HG02852 (cell line): ENCODE results near the gene MTG1.
"Not testable (repeated sequence)": the region's sequence is repeated elsewhere in the genome, so short reads cannot be mapped to it uniquely, and the experiment has no call there.

Experiments used
- ATAC-seq: cut with Tn5 transposase; IDR thresholded peaks from one replicate; pipeline ENCODE4 v1.9.1; 2021; ENCODE audit warnings: mild to moderate bottlenecking, moderate library complexity; ENCODE audit not compliant: unreplicated experiment

The MTG1 gene

DNA sequence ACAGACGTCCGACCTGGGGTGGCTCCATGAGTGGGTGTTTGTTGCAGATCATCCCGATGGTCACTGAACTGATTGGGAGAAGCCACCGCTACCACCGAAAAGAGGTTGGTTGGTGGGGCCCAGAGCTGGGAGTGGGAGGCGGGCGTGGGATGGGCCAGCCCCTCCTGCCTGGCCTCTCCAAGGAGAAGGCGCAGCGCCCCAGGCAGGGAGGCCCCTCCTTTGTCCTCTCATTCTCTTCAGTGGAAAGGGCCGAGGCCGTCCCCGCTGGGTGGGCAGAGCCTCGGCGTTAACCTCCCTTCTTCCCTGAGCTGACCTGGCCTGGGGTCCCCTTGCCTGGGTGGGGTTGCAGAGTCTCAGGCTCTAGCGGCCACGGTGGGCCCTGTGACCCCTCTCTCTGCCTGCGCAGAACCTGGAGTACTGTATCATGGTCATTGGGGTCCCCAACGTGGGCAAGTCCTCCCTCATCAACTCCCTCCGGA is 5.2 kb downstream of the MTG1 start:
- no peak for ATAC-seq

DNA sequence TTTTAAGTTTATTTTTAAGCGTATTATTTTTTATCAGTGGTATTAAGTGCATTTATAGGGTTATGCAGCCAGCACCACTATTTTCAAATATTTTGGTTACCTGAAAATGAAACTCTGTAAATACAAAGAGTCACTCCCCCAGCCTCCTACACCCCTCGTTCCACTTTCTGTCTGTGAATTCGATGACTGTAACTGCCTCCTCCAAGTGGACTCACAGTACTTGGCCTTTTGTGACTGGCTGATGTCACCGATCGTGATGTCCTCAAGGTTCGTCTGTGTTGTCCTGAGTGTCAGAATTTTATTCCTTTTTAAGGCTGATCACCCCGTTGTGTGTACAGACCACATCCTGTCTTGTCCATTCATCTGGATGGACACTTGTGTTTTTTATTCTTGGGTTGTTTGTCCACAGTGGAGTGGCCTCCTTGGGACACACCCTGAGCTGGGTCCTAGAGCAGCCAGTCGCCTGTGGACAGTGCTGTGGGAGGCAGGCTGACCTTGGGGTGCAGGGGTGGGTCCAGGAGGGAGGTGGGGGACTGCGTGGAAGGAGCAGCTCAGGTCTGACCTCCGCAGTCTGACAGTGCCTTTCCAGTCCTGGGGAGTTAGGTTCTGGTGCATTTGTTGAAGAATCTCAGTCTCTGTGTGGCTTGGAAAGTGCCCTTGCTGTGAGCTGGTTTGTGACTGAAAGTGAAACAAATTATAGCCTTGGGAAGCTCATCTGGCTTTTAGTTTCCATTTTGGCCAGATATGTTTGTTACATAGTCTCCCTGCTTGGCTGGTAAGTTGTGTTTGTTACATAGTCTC is 6.9 kb downstream of the MTG1 start:
- peak; percentile 80 for ATAC-seq

DNA sequence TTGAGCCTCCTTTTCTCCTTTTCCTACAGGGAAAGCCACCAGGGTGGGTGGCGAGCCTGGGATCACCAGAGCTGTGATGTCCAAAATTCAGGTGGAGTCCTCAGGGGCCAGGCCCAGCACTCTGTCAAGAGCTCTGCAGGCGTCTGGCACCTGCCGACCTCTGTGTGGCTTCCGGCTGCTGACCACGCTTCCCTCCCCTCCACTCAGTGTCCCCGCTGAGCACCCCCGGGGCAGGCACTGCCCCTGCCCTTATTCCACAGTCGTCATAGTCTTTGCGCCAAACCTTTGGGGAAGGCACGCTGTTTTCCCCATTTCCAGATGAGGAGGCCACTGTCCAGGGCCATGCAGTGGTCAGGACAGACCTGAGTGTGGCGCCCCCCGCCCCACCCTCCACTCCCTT is 7.5 kb downstream of the MTG1 start:
- no peak for ATAC-seq

DNA sequence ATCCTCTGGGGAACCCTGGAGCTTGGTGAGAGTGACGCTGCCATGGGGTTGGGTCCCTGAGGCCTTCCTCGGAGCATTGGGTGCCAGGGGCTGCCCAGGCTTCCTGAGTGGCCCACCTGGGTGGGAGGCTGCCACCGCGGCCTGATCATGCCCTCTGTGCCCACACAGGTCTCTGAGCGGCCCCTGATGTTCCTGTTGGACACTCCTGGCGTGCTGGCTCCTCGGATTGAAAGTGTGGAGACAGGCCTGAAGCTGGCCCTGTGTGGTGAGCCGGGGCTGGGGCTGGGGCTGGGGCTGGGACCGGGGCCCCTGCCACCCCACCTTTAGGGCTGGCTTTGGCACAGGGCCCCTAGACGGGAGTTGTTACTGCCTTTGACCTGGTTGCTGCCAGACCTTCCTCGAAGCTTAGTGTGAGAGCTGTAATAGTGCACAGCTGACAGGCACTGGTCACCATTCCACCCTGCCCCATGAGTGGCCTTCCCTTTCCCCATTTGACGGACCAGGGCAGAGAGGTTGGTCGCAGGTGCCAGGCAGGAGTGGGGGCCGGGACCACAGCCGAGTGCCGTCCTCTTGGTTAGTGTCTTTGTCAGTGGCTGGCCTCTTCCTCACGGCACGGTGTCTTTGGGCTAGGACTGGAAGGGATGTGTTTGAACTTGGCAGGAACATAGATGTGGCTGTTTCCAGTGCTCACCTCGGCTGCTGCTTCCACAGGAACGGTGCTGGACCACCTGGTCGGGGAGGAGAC is 8.2 kb downstream of the MTG1 start:
- ATAC-seq, result no peak

DNA sequence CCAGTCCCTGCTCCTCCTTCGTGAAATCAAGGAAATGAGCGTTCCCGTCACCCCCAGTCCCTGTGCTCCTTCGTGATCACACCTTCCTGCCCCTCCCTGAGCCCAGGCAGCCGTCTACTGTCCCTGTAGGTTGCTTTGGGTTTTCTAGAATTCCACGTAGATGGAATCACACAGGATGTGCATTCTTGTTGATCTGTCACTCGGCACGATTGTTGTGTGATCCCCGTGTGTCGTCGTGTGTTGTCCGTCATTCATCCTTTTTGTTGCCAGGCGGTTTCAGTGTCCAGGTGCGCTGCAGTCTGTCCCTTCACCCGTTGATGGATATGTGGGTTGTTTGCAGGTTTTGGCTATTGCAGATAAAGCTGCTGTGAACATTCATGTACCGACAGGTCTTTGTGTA is 9.4 kb downstream of the MTG1 start:
- ATAC-seq, result no peak

DNA sequence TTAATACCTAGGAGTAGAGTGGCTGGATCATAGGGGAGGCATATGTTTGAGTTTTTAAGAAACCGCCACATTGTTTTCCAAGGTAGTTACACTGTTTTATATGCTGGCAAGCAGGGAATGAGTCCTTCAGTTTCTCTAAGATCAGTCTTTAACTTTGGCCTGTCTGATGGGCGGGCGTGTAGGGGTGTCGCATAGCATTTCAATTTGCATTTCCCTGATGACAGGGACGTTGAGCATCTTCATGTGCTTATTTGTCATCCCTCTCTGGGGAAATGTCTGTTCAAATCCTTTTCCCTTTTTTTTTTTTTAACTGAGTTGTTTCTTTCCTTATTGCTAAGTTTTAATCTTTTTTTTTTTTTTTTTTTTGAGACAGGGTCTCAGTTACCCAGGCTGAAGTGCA is 9.8 kb downstream of the MTG1 start:
- no peak for ATAC-seq

DNA sequence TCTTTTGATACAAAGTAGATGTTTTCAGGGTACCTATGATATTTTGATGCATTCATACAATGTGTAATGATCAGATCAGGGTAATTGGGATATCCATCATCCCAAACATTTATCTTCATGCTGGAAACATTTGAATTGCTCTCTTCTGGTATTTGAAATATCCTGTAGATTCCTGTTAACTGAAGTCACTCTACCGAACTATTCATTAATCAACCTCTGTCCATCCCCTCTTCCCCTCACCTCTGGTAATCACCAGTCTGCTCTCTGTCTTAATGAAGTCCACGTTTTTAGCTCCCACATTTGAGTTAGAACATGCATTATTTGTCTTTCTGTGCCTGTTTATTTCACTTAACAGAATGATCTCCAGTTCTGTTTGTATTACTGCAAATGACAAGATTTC is 11.3 kb downstream of the MTG1 start:
- no peak for ATAC-seq

DNA sequence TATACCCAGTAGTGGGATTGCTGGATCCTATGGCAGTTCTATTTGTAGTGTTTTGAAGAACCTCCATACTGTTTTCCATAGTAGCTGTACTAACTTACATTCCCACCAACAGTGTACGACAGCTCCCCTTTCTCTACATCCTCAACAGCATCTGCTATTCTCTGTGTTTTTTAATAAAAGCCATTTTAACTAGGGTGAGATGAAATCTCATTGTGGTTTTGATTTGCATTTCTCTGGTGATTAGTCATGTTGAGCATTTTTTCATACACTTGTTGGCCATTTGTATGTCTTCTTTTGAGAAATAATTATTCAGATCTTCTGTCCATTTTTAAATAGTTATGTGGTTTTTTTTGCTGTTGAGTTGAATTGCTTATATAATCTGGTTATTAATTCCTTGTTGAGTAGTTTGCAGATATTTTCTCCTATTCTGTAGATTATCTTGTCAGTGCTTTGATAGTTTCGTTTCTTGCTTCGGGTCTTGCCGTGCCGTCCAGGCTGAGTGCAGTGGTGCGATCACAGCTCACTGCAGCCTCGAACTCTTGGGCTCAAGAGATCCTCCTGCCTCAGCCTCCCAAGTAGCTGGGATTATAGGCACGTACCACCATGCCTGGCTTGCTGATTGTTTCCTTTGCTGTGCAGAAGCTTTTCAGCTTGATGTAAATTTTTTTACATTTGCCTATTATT is 12.0 kb downstream of the MTG1 start:
- peak; percentile 60 for ATAC-seq

DNA sequence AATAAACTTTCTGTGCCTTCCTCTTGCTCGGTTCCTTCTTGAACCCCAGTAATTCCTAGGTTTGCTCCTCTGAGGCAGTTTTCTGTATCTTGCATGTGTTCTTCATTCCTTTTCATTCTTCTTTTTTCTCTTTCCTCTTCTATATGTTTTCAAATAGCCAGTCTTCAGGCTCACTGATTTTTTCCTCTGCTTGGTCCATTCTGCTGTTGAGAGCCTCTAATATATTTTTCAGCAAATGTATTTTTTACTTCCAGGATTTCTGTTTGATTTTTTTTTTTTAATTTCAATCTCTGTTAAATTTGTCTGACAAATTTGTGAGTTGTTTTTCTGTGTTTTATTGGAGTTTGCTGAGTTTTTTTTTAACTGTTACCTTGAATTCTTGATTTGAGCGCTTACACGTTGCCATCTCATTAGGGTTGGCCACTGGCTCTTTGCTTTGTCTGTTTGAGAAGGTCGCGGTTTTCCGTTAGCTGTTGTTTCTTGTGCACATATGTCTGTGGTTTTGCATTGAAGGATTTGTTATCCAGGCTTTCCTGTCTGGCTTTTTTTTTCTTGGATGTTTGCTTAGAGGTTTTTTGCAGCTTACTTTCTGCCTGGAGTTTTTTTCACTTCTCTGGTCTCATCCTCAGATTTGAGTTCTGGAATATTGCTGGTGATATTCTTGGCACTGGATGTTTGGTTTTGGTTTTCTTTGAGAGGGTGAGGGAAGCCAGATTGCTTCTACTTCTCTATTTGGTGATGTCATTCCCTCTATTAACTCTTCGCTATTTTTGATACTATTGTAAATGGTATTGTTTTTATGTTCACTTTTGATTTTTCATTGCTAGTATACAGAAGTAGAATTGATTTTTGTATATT is 17.8 kb downstream of the MTG1 start:
- no peak for ATAC-seq

DNA sequence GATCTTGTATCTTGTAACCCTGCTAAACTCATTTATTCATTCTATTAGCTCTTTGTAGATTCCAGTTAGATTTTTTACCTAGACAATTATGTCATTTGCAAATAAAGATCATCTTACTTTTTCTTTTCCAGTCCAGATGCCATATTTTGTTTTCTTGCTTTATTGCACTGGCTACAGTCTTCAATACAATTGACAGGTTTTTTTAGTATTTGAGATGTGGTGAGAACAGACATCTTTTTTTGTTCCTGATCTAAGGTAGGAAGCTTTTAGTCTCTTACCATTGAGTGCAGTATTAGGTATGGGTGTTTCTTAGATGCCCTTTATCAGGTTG is 18.4 kb downstream of the MTG1 start:
- ATAC-seq, result no peak

DNA sequence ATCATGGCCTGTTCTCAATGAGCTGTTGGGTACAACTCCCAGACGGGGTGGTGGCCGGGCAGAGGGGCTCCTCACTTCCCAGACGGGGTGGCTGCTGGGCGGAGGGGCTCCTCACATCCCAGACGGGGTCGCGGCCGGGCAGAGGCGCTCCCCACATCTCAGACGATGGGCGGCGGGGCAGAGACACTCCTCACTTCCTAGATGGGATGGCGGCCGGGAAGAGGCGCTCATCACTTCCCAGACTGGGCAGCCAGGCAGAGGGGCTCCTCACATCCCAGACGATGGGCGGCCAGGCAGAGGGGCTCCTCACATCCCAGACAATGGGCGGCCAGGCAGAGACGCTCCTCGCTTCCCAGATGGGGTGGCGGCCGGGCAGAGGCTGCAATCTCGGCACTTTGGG is 20.4 kb downstream of the MTG1 start:
- ATAC-seq, result not testable (repeated sequence)

DNA sequence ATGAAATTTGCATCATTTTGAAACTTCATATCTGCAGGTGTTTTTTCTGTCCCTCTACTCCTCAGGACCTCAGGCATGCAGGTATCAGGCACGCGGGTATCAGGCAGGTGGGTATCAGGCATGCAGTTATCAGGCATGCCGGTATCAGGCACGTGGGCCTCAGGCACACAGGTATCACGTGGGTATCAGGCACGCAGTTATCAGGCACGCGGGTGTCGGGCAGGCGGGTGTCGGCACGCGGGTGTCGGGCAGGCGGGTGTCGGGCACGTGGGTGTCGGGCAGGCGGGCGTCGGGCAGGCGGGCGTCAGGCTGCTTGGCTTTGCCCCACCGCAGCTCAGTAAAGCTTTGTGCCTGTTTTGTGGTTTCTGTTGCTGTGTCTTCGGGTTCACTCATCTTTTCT is 21.8 kb downstream of the MTG1 start:
- ATAC-seq, result no peak

DNA sequence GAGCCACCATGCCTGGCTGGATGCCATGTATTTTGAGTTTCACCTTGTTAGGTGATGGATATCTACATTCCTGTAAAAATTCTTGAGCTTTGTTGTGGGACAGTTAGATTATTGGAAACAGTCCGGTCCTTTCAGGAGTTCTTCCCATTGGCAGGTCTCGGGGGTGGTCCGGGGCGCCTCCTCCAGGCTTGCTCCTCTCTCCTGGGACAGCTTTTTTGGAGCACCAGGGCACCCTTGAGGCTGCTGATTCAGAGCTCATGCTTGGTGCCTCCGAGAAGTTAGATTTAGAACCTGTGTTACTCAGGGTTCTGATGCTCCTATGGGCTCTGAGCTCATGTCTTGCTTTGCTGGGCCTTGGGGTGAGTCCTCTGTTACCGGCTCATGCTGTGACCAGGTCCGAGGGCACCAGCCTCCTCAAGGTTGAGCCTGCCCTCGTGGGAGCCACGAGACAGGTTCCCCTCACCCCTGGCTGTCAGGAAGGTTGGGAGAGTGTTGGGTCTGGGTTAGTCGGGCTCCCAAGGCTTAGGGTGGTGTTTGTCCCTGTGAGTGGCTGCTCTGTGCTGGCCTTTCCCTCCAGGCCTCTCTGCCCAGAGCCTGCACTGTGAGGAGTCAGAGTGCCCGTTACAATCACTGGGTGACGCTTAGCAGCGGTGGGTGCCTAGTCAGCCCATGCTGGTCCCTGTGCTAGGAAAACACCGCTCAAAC is 24.5 kb downstream of the MTG1 start:
- no peak for ATAC-seq

DNA sequence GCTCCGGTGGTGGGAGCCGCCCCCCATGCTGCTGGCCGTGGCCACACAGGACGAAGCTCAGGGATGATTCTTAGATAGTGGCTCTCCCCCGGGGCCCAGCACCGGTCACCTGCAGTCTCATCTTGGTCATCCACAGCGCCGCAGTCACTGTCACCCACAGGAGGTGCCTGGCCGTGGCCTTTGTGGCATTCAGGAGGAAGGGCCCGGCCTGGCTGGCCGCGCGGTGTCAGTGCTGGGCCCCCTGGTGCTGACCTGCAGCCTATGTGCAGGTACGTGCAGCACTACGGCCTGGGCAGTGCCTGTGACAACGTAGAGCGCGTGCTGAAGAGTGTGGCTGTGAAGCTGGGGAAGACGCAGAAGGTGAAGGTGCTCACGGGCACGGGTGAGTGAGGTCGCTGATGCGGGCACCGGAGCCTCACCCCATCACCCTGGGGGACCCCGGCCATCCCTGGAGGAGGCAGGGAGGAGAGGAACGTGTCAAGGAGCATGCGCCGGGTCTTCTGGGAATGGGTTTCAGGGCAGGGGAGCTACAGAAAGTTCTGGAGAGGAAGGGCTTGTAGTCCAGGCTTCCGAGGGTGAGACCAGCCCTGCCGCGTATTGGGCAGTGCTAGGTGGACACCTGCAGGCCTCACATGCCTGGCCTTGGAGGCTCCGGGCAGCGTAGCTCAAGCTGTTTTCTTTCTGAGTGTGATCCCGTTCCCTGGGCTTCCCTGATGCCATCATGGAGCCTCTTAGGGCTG is 25.4 kb downstream of the MTG1 start:
- no peak for ATAC-seq

DNA sequence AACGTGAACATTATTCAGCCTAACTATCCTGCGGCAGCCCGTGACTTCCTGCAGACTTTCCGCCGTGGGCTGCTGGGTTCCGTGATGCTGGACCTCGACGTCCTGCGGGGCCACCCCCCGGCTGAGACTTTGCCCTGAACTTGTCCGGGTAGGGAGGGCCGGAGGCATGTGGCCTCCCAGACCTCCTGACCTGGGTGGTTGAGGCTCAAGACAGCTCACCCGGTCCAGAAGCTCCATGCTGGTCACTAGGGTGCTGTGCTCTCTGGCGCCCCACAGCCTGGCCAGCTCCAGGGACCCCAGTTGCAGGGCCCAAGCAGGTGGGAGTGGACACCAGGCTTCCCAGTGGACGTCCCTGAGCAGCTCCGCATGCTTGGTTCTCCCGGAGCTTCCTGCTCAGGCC is 26.1 kb downstream of the MTG1 start:
- no peak for ATAC-seq

DNA sequence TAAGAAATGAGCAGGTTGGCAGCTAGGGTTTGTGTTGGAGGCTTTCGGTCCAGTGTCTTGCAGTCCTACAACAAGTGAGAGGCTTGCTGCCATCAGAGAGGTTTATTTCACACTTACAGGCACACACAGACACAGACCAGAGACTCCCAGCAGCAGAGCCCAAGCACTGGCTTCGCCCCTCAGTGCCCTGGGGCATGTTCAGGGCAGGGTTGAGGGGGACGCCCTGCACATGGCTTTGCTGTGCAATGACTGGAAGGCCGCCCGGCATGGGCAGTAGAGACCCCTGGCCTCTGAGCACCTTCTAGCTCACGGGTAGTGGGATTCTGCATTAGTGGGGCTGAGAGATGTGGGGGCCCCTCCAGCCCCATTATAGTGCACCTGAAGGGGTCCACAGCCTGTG is 26.6 kb downstream of the MTG1 start:
- ATAC-seq, result no peak

DNA sequence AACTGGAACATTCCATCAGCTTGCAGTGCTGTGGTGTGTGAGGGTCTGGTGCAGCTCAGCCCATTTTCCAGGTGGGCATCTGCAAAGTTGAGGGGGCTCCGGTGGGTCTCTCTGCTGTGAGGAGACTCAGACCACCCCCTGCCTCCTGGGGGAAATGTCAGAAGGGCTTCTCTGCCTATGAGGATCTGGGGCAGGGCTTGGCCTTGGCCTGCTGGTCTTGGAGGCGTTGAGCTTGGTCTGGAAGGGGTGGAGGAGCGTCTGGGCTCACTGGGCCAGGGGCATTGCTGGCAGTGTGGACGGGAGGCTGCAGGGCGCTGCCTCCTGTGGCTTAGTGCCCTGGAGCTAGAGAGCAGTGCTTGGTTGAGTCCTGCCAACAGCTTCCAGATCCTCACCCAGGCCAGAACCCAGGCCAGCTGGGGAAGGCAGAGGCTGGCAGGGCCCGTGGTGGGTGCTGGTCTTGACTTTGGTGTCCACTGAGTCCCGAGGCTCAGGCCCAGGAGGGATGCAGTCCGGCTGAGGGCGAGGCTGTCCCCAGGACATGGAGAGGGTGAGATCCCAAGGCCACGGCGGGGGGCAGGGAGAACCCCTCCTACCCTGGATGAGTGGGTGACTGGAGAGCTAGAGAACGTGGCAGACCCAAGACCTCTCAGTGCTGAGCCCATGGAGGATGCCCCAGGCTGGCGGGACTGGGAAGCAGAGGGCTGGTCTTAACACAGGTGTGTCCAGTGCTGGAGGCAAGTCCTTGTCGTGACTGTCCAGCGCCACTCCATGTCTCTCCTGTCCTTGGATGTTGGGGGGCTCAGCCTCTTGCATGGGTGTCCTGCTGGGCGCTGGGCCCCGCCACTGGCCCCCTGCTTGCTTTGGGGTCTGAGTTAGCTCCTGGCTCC is 27.6 kb downstream of the MTG1 start:
- no peak for ATAC-seq

DNA sequence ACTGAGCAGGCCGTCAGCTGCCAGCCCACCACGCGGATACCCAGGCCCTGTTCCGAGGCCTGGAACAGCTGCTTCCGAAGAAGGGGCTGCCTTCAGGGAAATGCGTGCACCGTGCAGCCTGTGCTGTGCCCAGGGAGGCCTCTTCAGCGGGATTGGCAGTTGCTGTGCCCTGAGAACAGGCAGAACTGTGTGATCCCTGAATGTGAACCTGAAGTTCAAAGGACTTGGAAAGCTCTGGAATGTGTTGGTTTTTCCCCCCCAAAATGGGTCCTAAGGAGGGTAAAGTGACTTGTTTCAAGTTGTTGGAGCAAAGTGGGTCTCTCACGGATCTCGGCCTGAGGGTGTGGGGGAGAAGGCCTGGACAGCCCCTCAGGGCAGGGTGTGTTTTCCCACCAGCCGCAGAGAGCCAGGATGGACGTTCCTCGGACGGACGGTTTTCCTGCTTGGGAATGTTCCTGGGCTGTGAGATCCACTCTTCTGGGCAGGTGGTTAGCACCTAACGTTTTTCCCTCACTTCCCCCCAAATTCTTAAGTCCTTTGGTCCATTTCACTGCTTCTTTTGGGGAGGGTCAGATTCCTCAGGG is 28.4 kb downstream of the MTG1 start:
- no peak for ATAC-seq
